Measurements from ENCODE around the gene TENT5A. TPM values are rescaled to one million over a fixed set of nuclear protein-coding genes. Genes with fewer than 3 reads are reported as not detected.

Gene TENT5A
- total RNA-seq: 3.1 and 3.3 TPM in 2 replicates

DNA sequence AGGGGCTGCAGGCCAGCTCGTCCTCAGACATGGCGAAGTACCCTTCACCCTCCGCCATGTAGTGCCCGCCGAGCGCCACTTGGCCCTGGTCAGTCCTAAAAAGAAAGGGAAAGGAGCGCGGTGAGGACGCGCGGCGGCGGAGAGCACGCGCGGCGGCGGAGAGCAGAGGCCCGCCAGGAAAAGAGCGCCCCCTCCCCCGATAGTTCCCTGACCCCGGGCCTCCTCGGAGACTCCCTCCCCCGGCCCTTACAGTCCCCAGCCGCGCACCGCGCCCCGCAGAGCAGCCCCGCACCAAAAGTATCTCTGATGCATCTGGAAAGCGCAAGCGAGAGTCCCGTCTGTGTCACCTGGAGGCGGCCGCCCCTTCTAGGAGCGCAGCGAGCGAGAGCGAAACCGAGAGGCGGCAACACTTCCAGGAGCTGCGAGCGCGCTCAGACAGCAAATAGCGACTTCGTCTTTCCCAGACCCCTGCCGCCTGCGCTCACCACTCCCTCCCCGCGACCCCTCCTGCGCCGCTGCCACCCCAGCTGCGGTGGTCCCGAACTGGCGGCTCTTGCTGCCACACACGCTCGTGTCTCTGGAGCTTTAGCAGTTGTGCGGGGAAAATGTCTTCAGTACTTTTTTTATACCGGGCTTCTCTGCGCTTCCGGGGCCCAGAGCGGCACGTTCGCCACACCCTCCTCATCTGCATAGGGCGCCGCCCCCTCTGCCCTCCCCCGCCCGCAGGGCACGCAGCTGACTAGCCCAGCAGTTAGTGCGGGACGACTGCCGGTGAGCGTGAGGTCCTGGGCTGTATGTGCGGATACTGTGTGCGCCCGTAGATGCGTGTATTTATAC, at the start of gene TENT5A:
TENT5A (minus strand) TSS at position 598 of the 837 bp plus-strand sequence; CDS start at position 58, 540 bp downstream.

